B cell (primary cell): ENCODE measurements around the gene TUT7. TPM values are rescaled to one million over a fixed set of nuclear protein-coding genes. Genes with fewer than 3 reads are reported as not detected.

Source experiments
- ATAC-seq: fragments of 200-7000 bp; cut with Tn5 transposase; one replicate; pipeline ENCODE4 v1.10.0; 2021; ENCODE audit warnings: low read depth, mild to moderate bottlenecking, moderate number of reproducible peaks, moderate library complexity
- CTCF ChIA-PET: fragments of 350-600 bp; sonication (Branson Sonifier 250); formaldehyde crosslinking; loops from one replicate; lab custom pipeline; 2021; ENCODE audit warnings: antibody characterized with exemption, inconsistent platforms; lab: Charles Lee
- POLR2A ChIA-PET: fragments of 350-600 bp; sonication (Branson Sonifier 250); formaldehyde crosslinking; loops from one replicate; lab custom pipeline; 2021; ENCODE audit warnings: antibody characterized with exemption; lab: Charles Lee
- DNase-seq: peaks from one replicate; pipeline ENCODE4 v3.0.0; 2013
- H2AFZ ChIP-seq: 2 replicates; pipeline ENCODE4 v1.6.1; 2012; ENCODE audit warnings: mild to moderate bottlenecking, low read depth, low read length; ENCODE audit not compliant: insufficient read depth, poor library complexity, severe bottlenecking
- H3K27ac ChIP-seq, 2 donors: 1 replicate in 1 of 2; 2 replicates in 1 of 2; pipeline ENCODE4 v1.5.1; 2012 to 2013; ENCODE audit warnings: low read length in 2 of 2, mild to moderate bottlenecking in 2 of 2, moderate library complexity in 1 of 2
- H3K27me3 ChIP-seq, 4 experiments: fragments of 200-600 bp in 1 of 4; sonication (generic) in 1 of 4; replicated peaks in 1 of 4; 1 replicate in 2 of 4; 2 replicates in 2 of 4; pipeline versions ENCODE4 v1.6.1 to v1.7.0; 2013 to 2016; ENCODE audit warnings: low read length in 3 of 4, mild to moderate bottlenecking in 2 of 4, mixed read lengths in 1 of 4, moderate library complexity in 1 of 4; ENCODE audit not compliant: insufficient read depth in 4 of 4, control insufficient read depth in 3 of 4; ENCODE audit errors: control extremely low read depth in 1 of 4
- H3K36me3 ChIP-seq, 2 experiments: replicated peaks in 1 of 2; 1 replicate in 1 of 2; 2 replicates in 1 of 2; pipeline versions ENCODE4 v1.6.1 to v1.7.1; 2013; ENCODE audit warnings: low read length in 1 of 2; ENCODE audit not compliant: insufficient read depth in 2 of 2, control insufficient read depth in 1 of 2; ENCODE audit errors: control extremely low read depth in 1 of 2, extremely low read depth in 1 of 2
- H3K4me1 ChIP-seq, 2 donors: fragments of 200-600 bp in 1 of 2; sonication (generic) in 1 of 2; 1 replicate in 1 of 2; 2 replicates in 1 of 2; pipeline versions ENCODE4 v1.5.1 to v1.6.1; 2013 to 2017; ENCODE audit warnings: low read length in 2 of 2; ENCODE audit not compliant: control insufficient read depth in 2 of 2, insufficient read depth in 2 of 2
- H3K4me2 ChIP-seq: replicated peaks from 2 replicates; pipeline ENCODE3; 2012; ENCODE audit warnings: mild to moderate bottlenecking, low read depth, low read length; ENCODE audit not compliant: poor library complexity, severe bottlenecking
- H3K4me3 ChIP-seq, 5 experiments: fragments of 200-600 bp in 1 of 5; sonication (generic) in 1 of 5; 1 replicate in 3 of 5; 2 replicates in 2 of 5; pipeline versions ENCODE4 v1.5.1 to v1.7.0; 2011 to 2016; ENCODE audit warnings: low read length in 4 of 5, mild to moderate bottlenecking in 4 of 5, low read depth in 2 of 5, control low read depth in 1 of 5, moderate library complexity in 1 of 5; ENCODE audit not compliant: insufficient read depth in 1 of 5; ENCODE audit errors: control extremely low read depth in 1 of 5, extremely low read depth in 1 of 5
- H3K79me2 ChIP-seq: fragments of 200-600 bp; sonication (generic); one replicate; pipeline ENCODE4 v1.6.0; 2016; ENCODE audit warnings: low read length; ENCODE audit not compliant: control insufficient read depth, insufficient read depth
- H3K9ac ChIP-seq: fragments of 200-600 bp; sonication (generic); 2 replicates; pipeline ENCODE4 v1.6.1; 2017; ENCODE audit warnings: mild to moderate bottlenecking, low read length, moderate library complexity
- H3K9me3 ChIP-seq, 3 donors: one replicate each; pipeline versions ENCODE4 v1.6.1 to v1.7.1; 2013; ENCODE audit warnings: low read length in 2 of 3; ENCODE audit not compliant: control insufficient read depth in 2 of 3, insufficient read depth in 1 of 3; ENCODE audit errors: control extremely low read depth in 1 of 3
- H4K20me1 ChIP-seq: 2 replicates; pipeline ENCODE4 v1.6.0; 2012; ENCODE audit warnings: mild to moderate bottlenecking, low read length; ENCODE audit not compliant: insufficient read depth, control insufficient read depth, poor library complexity, severe bottlenecking
- H3K27ac Mint-ChIP-seq: one replicate; pipeline ENCODE4 v1.8.0; 2021; ENCODE audit warnings: mixed read lengths
- H3K27me3 Mint-ChIP-seq: one replicate; pipeline ENCODE4 v1.8.0; 2021; ENCODE audit warnings: mixed read lengths
- H3K4me1 Mint-ChIP-seq: one replicate; pipeline ENCODE4 v1.8.0; 2021; ENCODE audit warnings: mixed read lengths
- H3K4me3 Mint-ChIP-seq: one replicate; pipeline ENCODE4 v1.8.0; 2021; ENCODE audit warnings: mixed read lengths
- H3K9me3 Mint-ChIP-seq: one replicate; pipeline ENCODE4 v1.8.0; 2022; ENCODE audit warnings: mixed read lengths; ENCODE audit not compliant: insufficient read depth
- CTCF ChIP-seq: fragments of 200-600 bp; IDR thresholded peaks from one replicate; pipeline ENCODE4 v1.8.0; 2022; ENCODE audit warnings: antibody characterized with exemption, mild to moderate bottlenecking
- EZH2 ChIP-seq: IDR thresholded peaks from 2 replicates; pipeline ENCODE4 v1.6.1; 2012; ENCODE audit warnings: borderline replicate concordance, low read depth, mild to moderate bottlenecking, moderate library complexity, low read length; ENCODE audit not compliant: insufficient read depth, poor library complexity, severe bottlenecking
- WGBS: methylation state at CpG from one replicate; pipeline ENCODE4 v1.1.5; 2013; ENCODE audit warnings: missing lambda C conversion rate; ENCODE audit not compliant: insufficient coverage; 5-methylcytosine and 5-hydroxymethylcytosine counted together
- intact Hi-C: fragments of 100-400 bp; cut with micrococcal nuclease; formaldehyde crosslinking; loops from one replicate; pipeline ENCODE4 v1.10.0; 2022
- polyA plus RNA-seq: library from polyadenylated mRNA; depleted of rRNA; stranded (reverse); fragments of >200 nt; gene quantifications from 2 replicates; pipeline ENCODE4 v1.2.3, GENCODE V29; 2012
- total RNA-seq, 2 donors: library from RNA; stranded (reverse); fragments of 120-200 nt in 1 of 2; gene quantifications; 1 replicate in 1 of 2; 2 replicates in 1 of 2; pipeline versions ENCODE4 v1.2.3 to v1.2.4, GENCODE V29; 2013 to 2022

The TUT7 gene
- total and polyA plus RNA-seq, 2 donors (not counting 1 experiment from before 2014, with no cell fraction given), result 18.3 to 70.7 TPM

GRCh38 chr9:86241216-86241615 is 113.0 kb downstream of the TUT7 start:
- Histone ChIP-seq H3K4me2 (no peak overlapping the region), H3K36me3 (no peaks in the 10 kb centered on the region), H3K27me3 (no peaks in the 10 kb centered on the region), H3K9ac (no peak overlapping the region), H3K4me1 (no peaks in the 10 kb centered on the region), H3K79me2 (no peaks in the 10 kb centered on the region), H3K27ac (no peak overlapping the region), H3K4me3 (no peak overlapping the region), H4K20me1 (no peaks in the 10 kb centered on the region), H3K9me3 (no peaks in the 10 kb centered on the region), H2AFZ (no peak overlapping the region)
- no peak for ATAC-seq
- Mint-ChIP-seq H3K4me1 (no peaks in the 10 kb centered on the region), H3K27me3 (no peaks in the 10 kb centered on the region), H3K4me3 (no peak overlapping the region), H3K27ac (no peak overlapping the region), H3K9me3 (peaks cover 2% of the 10 kb centered on the region)
- TF ChIP-seq CTCF (no peak), EZH2 (no peak)
- CTCF ChIA-PET, result no interaction called here
- intact Hi-C loops, result no loop called here
- WGBS, result 72% methylated on average over 5 of the region's 7 CpGs
- POLR2A ChIA-PET, result no interaction called here
- DNase-seq, result no peak

GRCh38 chr9:86238861-86239770 is 115.1 kb downstream of the TUT7 start:
- H3K4me3 Mint-ChIP-seq, result no peak overlapping the region
- H2AFZ ChIP-seq, result no peak overlapping the region
- H3K27ac Mint-ChIP-seq, result no peak overlapping the region
- peaks cover 11% of the 10 kb centered on the region for H3K27me3 Mint-ChIP-seq
- ChIA-PET POLR2A (no interaction called here), CTCF (interaction anchor here (1.1 to 1.3 kb wide), 2 partner anchors 18 to 419 kb away, joined by 4 to 5 read pairs; no protein-coding TSS in a partner anchor)
- no peaks in the 10 kb centered on the region for H4K20me1 ChIP-seq
- H3K4me3 ChIP-seq, result no peak overlapping the region
- WGBS, result 93% methylated on average over 2 of the region's 10 CpGs
- no peak overlapping the region for H3K4me2 ChIP-seq
- no peak overlapping the region for H3K9ac ChIP-seq
- H3K27me3 ChIP-seq, result no peaks in the 10 kb centered on the region
- no peaks in the 10 kb centered on the region for H3K4me1 Mint-ChIP-seq
- intact Hi-C loops, result no loop called here
- ATAC-seq, result no peak
- peaks cover 2% of the 10 kb centered on the region for H3K9me3 Mint-ChIP-seq
- H3K36me3 ChIP-seq, result no peaks in the 10 kb centered on the region
- DNase-seq, result no peak
- TF ChIP-seq CTCF, result no peak
- TF ChIP-seq EZH2, result no peak
- H3K4me1 ChIP-seq, result no peaks in the 10 kb centered on the region
- no peaks in the 10 kb centered on the region for H3K9me3 ChIP-seq
- no peak overlapping the region for H3K27ac ChIP-seq
- H3K79me2 ChIP-seq, result no peaks in the 10 kb centered on the region
